ENCODE results near the gene ZNF444.

The ZNF444 gene

GRCh38 chr19:56140583-56141416 is at the start of gene ZNF444:
ZNF444 (plus strand) TSS chr19:56141287; CDS start chr19:56146912, 5,625 bp downstream.
- ChIA-PET POLR2A (interaction anchor here (0.6 to 1.5 kb wide), 2 partner anchors 19 to 22 kb away, joined by 3 to 11 read pairs; partner anchors contain the start of gene ZNF787), CTCF (interaction anchor here (0.5 kb wide), 1 partner anchor 252 kb away, joined by 3 read pairs; no protein-coding TSS in a partner anchor)
- DNase-seq (ENCODE audit: low read depth, low spot score): peak; percentile 97
- TF ChIP-seq CTCF (IDR thresholded peaks at IDR 0.05; ENCODE audit: insufficient read depth, low read length, missing control alignments): no peak
- peak within 1 kb of the TSS; percentile 66 for H3K4me3 ChIP-seq (ENCODE audit: low read depth, low read length)

GRCh38 chr19:56091751-56092546 is 49.1 kb upstream of the ZNF444 start:
- no peak for DNase-seq (ENCODE audit: low read depth, low spot score)
- POLR2A ChIA-PET: no interaction called here
- no peak for TF ChIP-seq CTCF (IDR thresholded peaks at IDR 0.05; ENCODE audit: insufficient read depth, low read length, missing control alignments)
- H3K4me3 ChIP-seq (ENCODE audit: low read depth, low read length): no peak overlapping the region
- CTCF ChIA-PET: interaction anchor here (0.9 to 4.0 kb wide), 5 partner anchors 11 to 218 kb away, joined by 3 to 25 read pairs (median 4); no protein-coding TSS in a partner anchor

- no peak for TF ChIP-seq CTCF (IDR thresholded peaks at IDR 0.05; ENCODE audit: insufficient read depth, low read length, missing control alignments)
- no peak for DNase-seq (ENCODE audit: low read depth, low spot score)
- POLR2A ChIA-PET: no interaction called here
- CTCF ChIA-PET: no interaction called here
- H3K4me3 ChIP-seq (ENCODE audit: low read depth, low read length): no peak overlapping the region
Measured at GRCh38 chr19:56092685-56093631, 48.1 kb upstream of the ZNF444 start.

GRCh38 chr19:56094449-56094848 is 46.6 kb upstream of the ZNF444 start:
- POLR2A ChIA-PET: no interaction called here
- H3K4me3 ChIP-seq (ENCODE audit: low read depth, low read length): no peak overlapping the region
- no peak for DNase-seq (ENCODE audit: low read depth, low spot score)
- CTCF ChIA-PET: interaction anchor here (1.7 kb wide), 1 partner anchor 13 kb away, joined by 4 read pairs; no protein-coding TSS in a partner anchor
- TF ChIP-seq CTCF (IDR thresholded peaks at IDR 0.05; ENCODE audit: insufficient read depth, low read length, missing control alignments): no peak

- POLR2A ChIA-PET: no interaction called here
- no peak for TF ChIP-seq CTCF (IDR thresholded peaks at IDR 0.05; ENCODE audit: insufficient read depth, low read length, missing control alignments)
- CTCF ChIA-PET: interaction anchor here (1.3 to 1.5 kb wide), 4 partner anchors 14 to 31 kb away, joined by 3 to 6 read pairs (median 4); no protein-coding TSS in a partner anchor
- no peak for DNase-seq (ENCODE audit: low read depth, low spot score)
- H3K4me3 ChIP-seq (ENCODE audit: low read depth, low read length): no peak overlapping the region
Measured at GRCh38 chr19:56096665-56097064, 44.4 kb upstream of the ZNF444 start.

Data from AG04449 (cell line).